ENCODE data around the gene CBX6.

GRCh38 chr22:38873469-38874411 lies 1.7 kb upstream of the CBX6 start:
- TF ChIP-seq, protein P1, sequence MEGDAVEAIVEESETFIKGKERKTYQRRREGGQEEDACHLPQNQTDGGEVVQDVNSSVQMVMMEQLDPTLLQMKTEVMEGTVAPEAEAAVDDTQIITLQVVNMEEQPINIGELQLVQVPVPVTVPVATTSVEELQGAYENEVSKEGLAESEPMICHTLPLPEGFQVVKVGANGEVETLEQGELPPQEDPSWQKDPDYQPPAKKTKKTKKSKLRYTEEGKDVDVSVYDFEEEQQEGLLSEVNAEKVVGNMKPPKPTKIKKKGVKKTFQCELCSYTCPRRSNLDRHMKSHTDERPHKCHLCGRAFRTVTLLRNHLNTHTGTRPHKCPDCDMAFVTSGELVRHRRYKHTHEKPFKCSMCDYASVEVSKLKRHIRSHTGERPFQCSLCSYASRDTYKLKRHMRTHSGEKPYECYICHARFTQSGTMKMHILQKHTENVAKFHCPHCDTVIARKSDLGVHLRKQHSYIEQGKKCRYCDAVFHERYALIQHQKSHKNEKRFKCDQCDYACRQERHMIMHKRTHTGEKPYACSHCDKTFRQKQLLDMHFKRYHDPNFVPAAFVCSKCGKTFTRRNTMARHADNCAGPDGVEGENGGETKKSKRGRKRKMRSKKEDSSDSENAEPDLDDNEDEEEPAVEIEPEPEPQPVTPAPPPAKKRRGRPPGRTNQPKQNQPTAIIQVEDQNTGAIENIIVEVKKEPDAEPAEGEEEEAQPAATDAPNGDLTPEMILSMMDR (optimal IDR thresholded peaks at IDR 0.05 in 1 of 3, IDR thresholded peaks at IDR 0.05 in 1 of 3, conservative IDR thresholded peaks at IDR 0.05 in 1 of 3; ENCODE audit: extremely low read depth in 1 of 3, insufficient read depth in 2 of 3, low read length in 3 of 3): no peak
- no peak for TF ChIP-seq EZH2 (IDR thresholded peaks at IDR 0.05; ENCODE audit: low read length)
